ENCODE measurements around the gene RAP1A. TPM values are rescaled to one million over a fixed set of nuclear protein-coding genes. Genes with fewer than 3 reads are reported as not detected.

Gene RAP1A
- total RNA-seq, 1 experiment from 2014 or later: 25.4 TPM

DNA sequence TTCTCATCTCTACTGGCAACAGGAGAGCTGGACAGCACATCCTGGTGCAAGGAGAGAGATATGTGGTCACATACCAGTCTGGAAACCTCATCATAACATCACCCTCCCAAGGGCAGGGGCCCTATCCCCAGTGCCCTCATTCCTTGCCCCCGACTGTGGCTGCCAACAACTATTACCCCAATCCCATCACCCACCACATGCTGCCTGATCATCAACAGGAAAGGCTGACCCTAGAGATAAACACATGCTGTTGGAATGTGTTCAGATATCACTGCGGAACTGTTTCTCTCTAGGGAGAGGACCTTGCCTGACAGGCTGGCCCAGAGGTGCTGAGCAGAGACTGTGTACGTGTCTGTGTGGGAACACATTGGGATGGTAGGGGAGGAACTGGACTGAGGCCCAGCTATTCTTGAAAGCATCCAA is 124.1 kb downstream of the RAP1A start:
- TF ChIP-seq, protein P1, sequence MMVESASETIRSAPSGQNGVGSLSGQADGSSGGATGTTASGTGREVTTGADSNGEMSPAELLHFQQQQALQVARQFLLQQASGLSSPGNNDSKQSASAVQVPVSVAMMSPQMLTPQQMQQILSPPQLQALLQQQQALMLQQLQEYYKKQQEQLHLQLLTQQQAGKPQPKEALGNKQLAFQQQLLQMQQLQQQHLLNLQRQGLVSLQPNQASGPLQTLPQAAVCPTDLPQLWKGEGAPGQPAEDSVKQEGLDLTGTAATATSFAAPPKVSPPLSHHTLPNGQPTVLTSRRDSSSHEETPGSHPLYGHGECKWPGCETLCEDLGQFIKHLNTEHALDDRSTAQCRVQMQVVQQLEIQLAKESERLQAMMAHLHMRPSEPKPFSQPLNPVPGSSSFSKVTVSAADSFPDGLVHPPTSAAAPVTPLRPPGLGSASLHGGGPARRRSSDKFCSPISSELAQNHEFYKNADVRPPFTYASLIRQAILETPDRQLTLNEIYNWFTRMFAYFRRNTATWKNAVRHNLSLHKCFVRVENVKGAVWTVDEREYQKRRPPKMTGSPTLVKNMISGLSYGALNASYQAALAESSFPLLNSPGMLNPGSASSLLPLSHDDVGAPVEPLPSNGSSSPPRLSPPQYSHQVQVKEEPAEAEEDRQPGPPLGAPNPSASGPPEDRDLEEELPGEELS (CRISPR knock-in tag; IDR thresholded peaks at IDR 0.05): no peak
- no peak for TF ChIP-seq NFE2L1 (CRISPR knock-in tag; IDR thresholded peaks at IDR 0.05)
- TF ChIP-seq ZNF416 (CRISPR knock-in tag; IDR thresholded peaks at IDR 0.05): no peak
- TF ChIP-seq ESRRA (CRISPR knock-in tag; IDR thresholded peaks at IDR 0.05; ENCODE audit: borderline replicate concordance): no peak
- peaks cover 23% of the 10 kb centered on the region for H3K27me3 Mint-ChIP-seq (ENCODE audit: low read depth)
- ChIA-PET CTCF (interaction anchor here (1.1 to 3.1 kb wide), 3 partner anchors 11 to 236 kb away, joined by 4 to 11 read pairs (median 6); no protein-coding TSS in a partner anchor), POLR2A (no interaction called here)
- ATAC-seq (no peak), DNase-seq (ENCODE audit: low spot score) (no peak)
- no peaks in the 10 kb centered on the region for H3K9me3 Mint-ChIP-seq
- H3K4me1 Mint-ChIP-seq: peaks cover 31% of the 10 kb centered on the region
- no peak overlapping the region for H3K27ac Mint-ChIP-seq
- no peaks in the 10 kb centered on the region for H3K36me3 Mint-ChIP-seq
- H3K4me3 Mint-ChIP-seq: no peak overlapping the region

DNA sequence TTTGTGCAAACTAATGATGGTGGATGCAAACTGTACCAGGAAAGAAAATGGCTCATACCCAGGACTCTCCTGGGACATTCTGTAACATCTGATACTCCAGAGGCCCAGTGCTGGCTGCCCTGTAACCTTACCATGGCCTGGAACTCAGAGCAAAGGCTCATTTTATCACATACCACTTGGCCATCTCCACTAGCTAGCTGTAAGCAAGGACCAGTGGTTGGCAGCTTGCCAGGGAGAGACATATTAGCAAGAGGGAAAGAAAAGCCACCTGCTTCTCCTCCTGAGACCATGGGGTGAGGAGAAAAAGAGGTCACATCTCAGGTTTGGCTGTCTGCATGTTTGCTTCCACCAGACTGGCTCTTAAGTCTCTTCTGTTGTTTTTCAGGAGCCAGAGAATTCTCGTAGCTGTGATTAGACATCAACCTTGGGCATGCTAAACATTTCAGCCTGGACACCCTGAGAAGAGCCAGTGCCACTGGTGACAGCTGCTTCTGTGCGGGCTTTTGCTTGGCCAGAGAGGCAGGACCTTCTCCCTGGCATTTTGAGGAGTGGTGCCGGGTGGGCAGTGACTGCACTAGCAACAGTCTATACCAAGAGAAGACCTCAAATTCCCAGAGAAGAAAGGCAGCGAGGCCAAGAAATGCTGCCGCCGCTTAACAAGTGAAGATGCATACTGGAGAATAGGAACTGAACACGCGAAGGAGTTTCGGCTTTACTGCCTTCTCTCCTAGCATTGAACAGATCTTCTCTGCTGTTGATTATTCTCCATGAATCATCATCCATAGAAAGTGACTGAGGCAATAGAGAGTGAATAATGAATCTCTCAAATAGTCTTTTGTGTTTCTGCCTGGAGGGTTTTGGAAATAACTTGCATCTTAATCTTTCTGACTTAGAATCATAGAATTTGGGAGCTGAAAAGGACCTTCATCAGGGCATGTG is 126.4 kb downstream of the RAP1A start:
- CTCF ChIA-PET: interaction anchor here (1.5 to 3.5 kb wide), 4 partner anchors 9 to 31 kb away, joined by 3 to 77 read pairs (median 10); no protein-coding TSS in a partner anchor
- ATAC-seq: no peak
- POLR2A ChIA-PET: no interaction called here
- no peak for DNase-seq (ENCODE audit: low spot score)
- TF ChIP-seq, protein P2, sequence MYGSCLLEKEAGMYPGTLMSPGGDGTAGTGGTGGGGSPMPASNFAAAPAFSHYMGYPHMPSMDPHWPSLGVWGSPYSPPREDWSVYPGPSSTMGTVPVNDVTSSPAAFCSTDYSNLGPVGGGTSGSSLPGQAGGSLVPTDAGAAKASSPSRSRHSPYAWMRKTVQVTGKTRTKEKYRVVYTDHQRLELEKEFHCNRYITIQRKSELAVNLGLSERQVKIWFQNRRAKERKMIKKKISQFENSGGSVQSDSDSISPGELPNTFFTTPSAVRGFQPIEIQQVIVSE (CRISPR knock-in tag; IDR thresholded peaks at IDR 0.05; ENCODE audit: borderline replicate concordance): no peak
- Mint-ChIP-seq H3K4me3 (no peak overlapping the region), H3K27me3 (ENCODE audit: low read depth) (peaks cover 19% of the 10 kb centered on the region), H3K9me3 (no peaks in the 10 kb centered on the region), H3K36me3 (no peaks in the 10 kb centered on the region), H3K4me1 (peaks cover 38% of the 10 kb centered on the region), H3K27ac (no peak overlapping the region)

GRCh38 chr1:111746614-111746999 is 127.0 kb downstream of the RAP1A start:
- CTCF ChIA-PET: interaction anchor here (1.0 to 3.5 kb wide), 16 partner anchors 10 to 265 kb away, joined by 3 to 78 read pairs (median 4); partner anchors contain the start of gene INKA2
- H3K4me3 Mint-ChIP-seq: no peak overlapping the region
- peaks cover 14% of the 10 kb centered on the region for H3K27me3 Mint-ChIP-seq (ENCODE audit: low read depth)
- ATAC-seq (no peak), DNase-seq (ENCODE audit: low spot score) (no peak)
- H3K36me3 Mint-ChIP-seq: no peaks in the 10 kb centered on the region
- no peak overlapping the region for H3K27ac Mint-ChIP-seq
- peaks cover 32% of the 10 kb centered on the region for H3K4me1 Mint-ChIP-seq
- POLR2A ChIA-PET: interaction anchor here (1.0 to 1.1 kb wide), 2 partner anchors 8 to 32 kb away, joined by 3 read pairs; no protein-coding TSS in a partner anchor
- H3K9me3 Mint-ChIP-seq: no peaks in the 10 kb centered on the region
- no peak for TF ChIP-seq GABPB1 (CRISPR knock-in tag; IDR thresholded peaks at IDR 0.05)
- TF ChIP-seq ZNF671 (CRISPR knock-in tag; IDR thresholded peaks at IDR 0.05): no peak
- no peak for TF ChIP-seq NR2C2 (CRISPR knock-in tag; IDR thresholded peaks at IDR 0.05)
- TF ChIP-seq PRRX2 (CRISPR knock-in tag; IDR thresholded peaks at IDR 0.05): no peak
- TF ChIP-seq, protein P3, sequence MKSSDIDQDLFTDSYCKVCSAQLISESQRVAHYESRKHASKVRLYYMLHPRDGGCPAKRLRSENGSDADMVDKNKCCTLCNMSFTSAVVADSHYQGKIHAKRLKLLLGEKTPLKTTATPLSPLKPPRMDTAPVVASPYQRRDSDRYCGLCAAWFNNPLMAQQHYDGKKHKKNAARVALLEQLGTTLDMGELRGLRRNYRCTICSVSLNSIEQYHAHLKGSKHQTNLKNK (CRISPR knock-in tag; IDR thresholded peaks at IDR 0.05): no peak
- TF ChIP-seq, protein P4, sequence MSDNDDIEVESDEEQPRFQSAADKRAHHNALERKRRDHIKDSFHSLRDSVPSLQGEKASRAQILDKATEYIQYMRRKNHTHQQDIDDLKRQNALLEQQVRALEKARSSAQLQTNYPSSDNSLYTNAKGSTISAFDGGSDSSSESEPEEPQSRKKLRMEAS (CRISPR knock-in tag; IDR thresholded peaks at IDR 0.05): no peak
- TF ChIP-seq, protein P5, sequence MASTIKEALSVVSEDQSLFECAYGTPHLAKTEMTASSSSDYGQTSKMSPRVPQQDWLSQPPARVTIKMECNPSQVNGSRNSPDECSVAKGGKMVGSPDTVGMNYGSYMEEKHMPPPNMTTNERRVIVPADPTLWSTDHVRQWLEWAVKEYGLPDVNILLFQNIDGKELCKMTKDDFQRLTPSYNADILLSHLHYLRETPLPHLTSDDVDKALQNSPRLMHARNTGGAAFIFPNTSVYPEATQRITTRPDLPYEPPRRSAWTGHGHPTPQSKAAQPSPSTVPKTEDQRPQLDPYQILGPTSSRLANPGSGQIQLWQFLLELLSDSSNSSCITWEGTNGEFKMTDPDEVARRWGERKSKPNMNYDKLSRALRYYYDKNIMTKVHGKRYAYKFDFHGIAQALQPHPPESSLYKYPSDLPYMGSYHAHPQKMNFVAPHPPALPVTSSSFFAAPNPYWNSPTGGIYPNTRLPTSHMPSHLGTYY (CRISPR knock-in tag; IDR thresholded peaks at IDR 0.05): no peak
- TF ChIP-seq, protein P6, sequence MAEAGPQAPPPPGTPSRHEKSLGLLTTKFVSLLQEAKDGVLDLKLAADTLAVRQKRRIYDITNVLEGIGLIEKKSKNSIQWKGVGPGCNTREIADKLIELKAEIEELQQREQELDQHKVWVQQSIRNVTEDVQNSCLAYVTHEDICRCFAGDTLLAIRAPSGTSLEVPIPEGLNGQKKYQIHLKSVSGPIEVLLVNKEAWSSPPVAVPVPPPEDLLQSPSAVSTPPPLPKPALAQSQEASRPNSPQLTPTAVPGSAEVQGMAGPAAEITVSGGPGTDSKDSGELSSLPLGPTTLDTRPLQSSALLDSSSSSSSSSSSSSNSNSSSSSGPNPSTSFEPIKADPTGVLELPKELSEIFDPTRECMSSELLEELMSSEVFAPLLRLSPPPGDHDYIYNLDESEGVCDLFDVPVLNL (CRISPR knock-in tag; IDR thresholded peaks at IDR 0.05; ENCODE audit: borderline replicate concordance, low read depth): no peak
- TF ChIP-seq, protein P7, sequence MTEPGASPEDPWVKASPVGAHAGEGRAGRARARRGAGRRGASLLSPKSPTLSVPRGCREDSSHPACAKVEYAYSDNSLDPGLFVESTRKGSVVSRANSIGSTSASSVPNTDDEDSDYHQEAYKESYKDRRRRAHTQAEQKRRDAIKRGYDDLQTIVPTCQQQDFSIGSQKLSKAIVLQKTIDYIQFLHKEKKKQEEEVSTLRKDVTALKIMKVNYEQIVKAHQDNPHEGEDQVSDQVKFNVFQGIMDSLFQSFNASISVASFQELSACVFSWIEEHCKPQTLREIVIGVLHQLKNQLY (CRISPR knock-in tag; IDR thresholded peaks at IDR 0.05): no peak
- TF ChIP-seq, protein P8, sequence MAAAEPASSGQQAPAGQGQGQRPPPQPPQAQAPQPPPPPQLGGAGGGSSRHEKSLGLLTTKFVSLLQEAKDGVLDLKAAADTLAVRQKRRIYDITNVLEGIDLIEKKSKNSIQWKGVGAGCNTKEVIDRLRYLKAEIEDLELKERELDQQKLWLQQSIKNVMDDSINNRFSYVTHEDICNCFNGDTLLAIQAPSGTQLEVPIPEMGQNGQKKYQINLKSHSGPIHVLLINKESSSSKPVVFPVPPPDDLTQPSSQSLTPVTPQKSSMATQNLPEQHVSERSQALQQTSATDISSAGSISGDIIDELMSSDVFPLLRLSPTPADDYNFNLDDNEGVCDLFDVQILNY (CRISPR knock-in tag; IDR thresholded peaks at IDR 0.05): no peak
- no peak for TF ChIP-seq ETV6 (CRISPR knock-in tag; IDR thresholded peaks at IDR 0.05)
- TF ChIP-seq, protein P2 (CRISPR knock-in tag; IDR thresholded peaks at IDR 0.05; ENCODE audit: borderline replicate concordance): no peak
- TF ChIP-seq CTCF (IDR thresholded peaks at IDR 0.05): no peak
